ENCODE measurements around the gene APEX1. TPM values are rescaled to one million over a fixed set of nuclear protein-coding genes. Genes with fewer than 3 reads are reported as not detected.

Gene APEX1
- total and polyA plus RNA-seq, 12 donors, result 94.1 to 304 (median 158) TPM

DNA sequence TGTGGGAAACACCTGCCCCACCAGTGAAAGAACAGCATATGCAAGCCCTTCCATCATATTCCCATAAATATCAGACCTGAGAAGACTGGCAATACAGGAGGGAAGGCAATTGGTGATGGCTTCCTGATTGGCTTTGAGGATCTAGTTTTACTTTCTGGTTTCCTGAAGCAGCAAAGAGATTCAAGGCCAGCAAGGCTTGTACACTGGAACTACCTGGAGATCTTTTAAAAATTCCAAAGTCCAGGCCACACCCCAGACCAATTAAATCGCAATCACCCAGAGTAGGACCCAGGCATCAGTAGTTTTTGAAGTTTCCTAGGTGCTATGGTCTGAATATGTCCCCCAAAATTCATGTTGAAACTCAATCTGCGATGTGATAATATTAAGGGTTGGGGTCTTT lies 38.8 kb upstream of the APEX1 start:
- Histone ChIP-seq H3K4me3 (no peak overlapping the region), H3K36me3 (replicated peaks in 1 of 2) (no peaks in the 10 kb centered on the region), H3K4me1 (replicated peaks in 1 of 2) (peaks cover 6 to 20% of the 10 kb centered on the region in 2 donors), H3K27me3 (no peaks in the 10 kb centered on the region), H3K27ac (no peak overlapping the region), H3K9me3 (replicated peaks in 1 of 3) (no peaks in the 10 kb centered on the region)
- TF ChIP-seq POLR2A (IDR thresholded peaks at IDR 0.05), result no peak
- TF ChIP-seq, protein P1, sequence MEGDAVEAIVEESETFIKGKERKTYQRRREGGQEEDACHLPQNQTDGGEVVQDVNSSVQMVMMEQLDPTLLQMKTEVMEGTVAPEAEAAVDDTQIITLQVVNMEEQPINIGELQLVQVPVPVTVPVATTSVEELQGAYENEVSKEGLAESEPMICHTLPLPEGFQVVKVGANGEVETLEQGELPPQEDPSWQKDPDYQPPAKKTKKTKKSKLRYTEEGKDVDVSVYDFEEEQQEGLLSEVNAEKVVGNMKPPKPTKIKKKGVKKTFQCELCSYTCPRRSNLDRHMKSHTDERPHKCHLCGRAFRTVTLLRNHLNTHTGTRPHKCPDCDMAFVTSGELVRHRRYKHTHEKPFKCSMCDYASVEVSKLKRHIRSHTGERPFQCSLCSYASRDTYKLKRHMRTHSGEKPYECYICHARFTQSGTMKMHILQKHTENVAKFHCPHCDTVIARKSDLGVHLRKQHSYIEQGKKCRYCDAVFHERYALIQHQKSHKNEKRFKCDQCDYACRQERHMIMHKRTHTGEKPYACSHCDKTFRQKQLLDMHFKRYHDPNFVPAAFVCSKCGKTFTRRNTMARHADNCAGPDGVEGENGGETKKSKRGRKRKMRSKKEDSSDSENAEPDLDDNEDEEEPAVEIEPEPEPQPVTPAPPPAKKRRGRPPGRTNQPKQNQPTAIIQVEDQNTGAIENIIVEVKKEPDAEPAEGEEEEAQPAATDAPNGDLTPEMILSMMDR (IDR thresholded peaks at IDR 0.05), result no peak
- peak in 1 of 7 donors; percentile 5 for DNase-seq
- 88 to 92% (median 91%) methylated on average over 2 of the region's 2 CpGs for WGBS, 4 donors
- intact Hi-C loops (cut with DNase I), result loop anchor here in 1 of 2 donors (5.0 kb wide), 2 partner anchors 36 to 51 kb away; partner anchors contain the start of genes OSGEP and PNP

DNA sequence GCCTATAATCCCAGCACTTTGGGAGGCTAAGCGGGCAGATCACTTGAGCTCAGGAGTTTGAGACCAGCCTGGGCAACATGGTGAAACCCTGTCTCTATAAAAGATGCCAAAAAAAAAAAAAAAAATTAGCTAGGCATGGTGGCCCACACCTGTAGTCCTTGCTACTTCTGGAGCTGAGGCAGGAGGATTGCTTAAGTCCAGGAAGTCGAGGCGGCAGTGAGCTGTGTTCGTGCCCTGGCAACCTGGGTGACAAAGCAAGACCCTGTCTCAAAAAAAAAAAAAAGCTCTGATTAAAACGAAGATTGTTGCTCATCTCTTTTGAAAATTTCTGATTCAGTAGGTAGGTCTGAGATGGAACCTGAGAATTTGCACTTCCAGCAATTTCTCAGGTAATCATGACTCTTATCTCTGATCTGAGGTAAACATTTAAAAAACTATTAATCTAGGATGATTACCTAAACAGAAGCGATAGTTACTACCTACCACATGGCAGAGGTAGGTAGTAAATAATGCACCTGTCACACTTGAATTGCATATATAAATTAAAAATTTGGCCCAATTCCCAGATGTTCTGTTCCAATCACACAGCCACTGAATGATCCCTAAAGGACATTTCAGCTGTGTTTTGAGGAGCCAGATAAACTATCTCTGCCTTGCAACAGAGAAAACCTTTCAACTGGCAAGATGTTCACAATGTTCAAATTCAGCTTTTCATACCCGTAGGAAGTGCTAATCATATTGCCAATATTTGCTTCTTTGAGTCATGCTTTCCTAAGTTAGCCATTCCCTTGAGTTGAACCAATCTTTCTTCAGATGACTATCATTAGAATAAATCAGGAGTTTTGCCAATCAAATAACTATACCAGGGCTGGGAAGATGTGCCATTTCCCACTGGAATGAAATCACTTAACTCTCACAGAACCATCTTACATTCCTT lies 37.5 kb upstream of the APEX1 start:
- no peak for TF ChIP-seq POLR2A (IDR thresholded peaks at IDR 0.05)
- TF ChIP-seq, protein P1 (IDR thresholded peaks at IDR 0.05), result no peak
- Histone ChIP-seq H3K9me3 (replicated peaks in 1 of 3) (no peaks in the 10 kb centered on the region), H3K4me1 (replicated peaks in 1 of 2) (peaks cover 0 to 8% of the 10 kb centered on the region in 2 donors), H3K4me3 (no peak overlapping the region), H3K27ac (no peak overlapping the region), H3K36me3 (replicated peaks in 1 of 2) (no peaks in the 10 kb centered on the region), H3K27me3 (no peaks in the 10 kb centered on the region)
- intact Hi-C loops (cut with DNase I), result loop anchor here in 1 of 2 donors (5.0 kb wide), 2 partner anchors 35 to 50 kb away; partner anchors contain the start of genes OSGEP and PNP
- DNase-seq, result peak in 1 of 7 donors; percentile 17
- WGBS, 4 donors, result 61 to 83% (median 69%) methylated on average over 7 of the region's 7 CpGs

DNA sequence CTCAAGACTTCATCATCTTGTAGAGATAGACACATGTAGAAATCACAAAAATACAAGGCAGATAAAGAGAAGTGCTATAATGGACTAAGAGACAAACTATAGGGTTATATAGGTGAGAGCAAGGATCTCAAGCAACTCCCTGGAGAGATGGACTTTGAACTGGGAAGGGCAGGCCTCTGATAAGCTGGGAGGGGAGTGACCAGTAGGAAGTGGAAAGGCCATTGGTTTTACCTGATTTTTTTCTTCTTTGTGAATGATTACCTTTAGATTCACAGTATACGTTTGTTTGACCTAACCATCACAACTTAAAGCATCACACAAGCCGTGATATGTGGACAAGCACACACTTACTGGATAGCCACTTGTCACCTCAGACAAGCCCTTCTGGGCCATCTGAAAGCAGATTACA lies 36.5 kb upstream of the APEX1 start:
- Histone ChIP-seq H3K27me3 (no peaks in the 10 kb centered on the region), H3K4me3 (no peak overlapping the region), H3K4me1 (replicated peaks in 1 of 2) (peaks cover 0 to 8% of the 10 kb centered on the region in 2 donors), H3K27ac (no peak overlapping the region), H3K36me3 (replicated peaks in 1 of 2) (no peaks in the 10 kb centered on the region), H3K9me3 (replicated peaks in 1 of 3) (no peaks in the 10 kb centered on the region)
- TF ChIP-seq, protein P1 (IDR thresholded peaks at IDR 0.05), result no peak
- no peak for TF ChIP-seq POLR2A (IDR thresholded peaks at IDR 0.05)
- 89 to 95% (median 92%) methylated on average over 2 of the region's 2 CpGs for WGBS, 4 donors
- intact Hi-C loops (cut with DNase I), result loop anchor here in 1 of 2 donors (5.0 kb wide), 2 partner anchors 34 to 49 kb away; partner anchors contain the start of genes OSGEP and PNP
- peak in 1 of 7 donors; percentile 4 for DNase-seq

DNA sequence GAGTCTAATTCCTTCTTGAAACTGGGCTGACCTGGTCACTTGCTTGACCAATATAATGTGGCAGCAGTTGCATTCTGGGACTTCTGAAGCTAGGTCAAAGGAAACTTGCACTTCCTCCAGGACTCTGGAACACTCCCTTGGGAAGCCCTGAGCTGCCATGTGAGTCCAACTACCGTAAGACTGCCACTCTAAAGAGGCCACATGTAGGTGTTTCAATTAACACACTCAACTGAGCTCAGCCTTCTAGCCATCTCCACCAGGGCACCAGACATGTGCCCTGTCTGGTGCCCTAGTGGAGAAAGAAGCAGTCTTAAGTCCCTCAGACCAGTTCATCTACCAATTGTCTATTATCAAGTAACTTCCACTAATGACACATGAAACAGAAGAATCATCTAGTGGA lies 35.6 kb upstream of the APEX1 start:
- DNase-seq, result peak in 1 of 7 donors; percentile 37
- H3K9me3 ChIP-seq (replicated peaks in 1 of 3), result no peaks in the 10 kb centered on the region
- H3K27ac ChIP-seq, result no peak overlapping the region
- 50 to 76% (median 67%) methylated on average over 1 of the region's 1 CpG for WGBS, 4 donors
- H3K4me1 ChIP-seq (replicated peaks in 1 of 2), result no peaks in the 10 kb centered on the region
- H3K36me3 ChIP-seq (replicated peaks in 1 of 2), result no peaks in the 10 kb centered on the region
- no peaks in the 10 kb centered on the region for H3K27me3 ChIP-seq
- intact Hi-C loops (cut with DNase I), result loop anchor here in 1 of 2 donors (5.0 kb wide), 2 partner anchors 33 to 48 kb away; partner anchors contain the start of genes OSGEP and PNP
- TF ChIP-seq POLR2A (IDR thresholded peaks at IDR 0.05), result no peak
- TF ChIP-seq, protein P1 (IDR thresholded peaks at IDR 0.05), result no peak
- H3K4me3 ChIP-seq, result no peak overlapping the region
